NCI-H2227 (cell line): ENCODE measurements around the gene MELK.
A peak's percentile ranks its signal among the peaks of the same experiment; 100 is the strongest.

Experiments used
- DNase-seq: peaks from one replicate; lab custom pipeline; 2025; ENCODE audit not compliant: unreplicated experiment; lab: John Stamatoyannopoulos, UW

Gene MELK

DNA sequence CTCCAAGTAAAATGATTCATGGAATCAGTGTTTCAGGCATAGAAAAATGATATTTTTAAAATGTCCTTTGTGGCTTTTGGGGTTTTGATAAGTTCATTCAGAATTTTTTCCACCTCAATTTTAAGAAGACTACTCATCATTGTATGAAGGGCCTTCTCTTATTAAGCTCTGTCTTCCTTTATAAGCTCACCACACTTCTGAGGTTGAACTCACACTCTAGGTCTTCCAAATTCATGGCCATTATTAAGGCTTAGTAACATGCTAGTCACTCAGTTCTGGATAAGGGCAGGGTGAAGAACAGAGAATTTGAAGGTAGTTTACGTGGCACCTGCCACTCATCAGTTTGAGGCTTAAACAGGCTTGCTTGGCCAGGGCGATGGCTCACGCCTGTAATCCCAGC lies 4.2 kb downstream of the MELK start:
- no peak for DNase-seq

- DNase-seq = no peak
These were observed 12.1 kb downstream of the MELK start for GRCh38 chr9:36584620-36585460.

DNA sequence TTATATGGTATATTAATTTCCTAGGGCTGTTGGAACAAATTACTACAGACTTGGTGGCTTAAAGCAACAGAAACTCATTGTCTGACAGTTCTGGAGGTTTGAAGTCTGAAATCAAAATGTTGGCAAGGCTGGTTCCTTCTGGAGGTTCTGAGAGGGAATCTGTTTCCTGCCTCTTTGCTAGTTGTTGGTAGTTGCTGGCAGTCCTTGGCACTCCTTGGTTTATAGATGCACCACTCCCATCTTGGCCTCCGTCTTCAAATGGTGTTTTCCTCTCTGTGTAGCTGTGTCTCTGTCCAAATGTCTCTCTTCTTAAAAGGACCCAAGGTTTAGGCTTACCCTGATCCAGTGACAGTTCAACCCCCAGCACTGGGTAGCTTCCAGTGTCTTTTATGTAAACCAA lies 17.5 kb downstream of the MELK start:
- no peak for DNase-seq

DNA sequence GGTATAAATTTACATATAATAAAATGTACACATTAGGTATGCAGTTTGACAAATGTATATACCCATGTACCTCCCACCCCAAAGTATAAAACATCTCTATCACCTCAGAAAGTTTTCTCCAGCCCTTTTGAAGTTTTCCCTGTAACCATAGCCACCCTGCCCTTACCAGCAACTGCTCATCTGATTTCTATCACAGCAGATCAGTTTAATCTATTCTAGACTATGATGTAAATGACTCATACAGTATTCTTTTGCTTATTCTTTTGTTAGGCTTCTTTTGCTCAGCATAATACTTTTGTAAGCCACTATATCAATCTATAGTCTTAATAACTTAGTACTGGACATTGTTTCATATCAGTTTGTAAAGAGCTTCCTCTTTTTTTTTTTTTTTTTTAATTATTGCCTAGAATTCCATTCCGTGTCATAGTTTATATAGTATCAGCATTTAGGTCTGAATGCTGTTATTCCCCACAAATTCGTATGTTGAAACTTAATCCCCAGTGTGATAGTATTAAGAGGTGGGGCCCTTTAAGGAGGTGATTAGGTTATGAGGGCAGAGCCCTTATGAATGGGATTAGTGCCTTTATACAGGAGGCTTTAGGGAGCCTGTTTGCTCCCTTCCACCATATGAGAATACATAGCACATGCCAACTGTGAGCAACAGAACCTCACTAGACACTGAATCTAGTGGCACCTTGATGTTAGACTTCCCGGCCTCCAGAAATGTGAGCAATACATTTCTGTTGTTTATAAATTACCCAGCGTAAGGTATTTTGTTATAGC lies 20.3 kb downstream of the MELK start:
- DNase-seq = no peak

DNA sequence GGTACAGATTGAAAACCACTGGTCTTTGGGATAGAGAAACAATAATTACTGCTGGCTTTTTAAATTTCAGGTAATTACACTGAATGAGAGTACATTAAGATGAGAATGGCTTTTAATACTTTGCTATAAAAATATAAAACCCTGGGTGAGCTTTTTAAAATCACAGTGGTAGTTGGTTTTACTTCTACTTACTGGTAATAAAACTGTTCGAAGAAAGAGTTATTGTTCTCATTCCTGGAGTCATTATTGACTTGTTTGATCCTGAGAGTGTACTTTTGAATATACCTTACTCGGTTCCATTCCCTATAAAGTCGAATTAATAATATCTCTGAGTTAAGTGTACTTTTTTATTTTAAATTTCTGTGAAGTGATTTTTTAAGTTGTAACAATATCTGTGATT lies 21.5 kb downstream of the MELK start:
- DNase-seq = no peak

DNA sequence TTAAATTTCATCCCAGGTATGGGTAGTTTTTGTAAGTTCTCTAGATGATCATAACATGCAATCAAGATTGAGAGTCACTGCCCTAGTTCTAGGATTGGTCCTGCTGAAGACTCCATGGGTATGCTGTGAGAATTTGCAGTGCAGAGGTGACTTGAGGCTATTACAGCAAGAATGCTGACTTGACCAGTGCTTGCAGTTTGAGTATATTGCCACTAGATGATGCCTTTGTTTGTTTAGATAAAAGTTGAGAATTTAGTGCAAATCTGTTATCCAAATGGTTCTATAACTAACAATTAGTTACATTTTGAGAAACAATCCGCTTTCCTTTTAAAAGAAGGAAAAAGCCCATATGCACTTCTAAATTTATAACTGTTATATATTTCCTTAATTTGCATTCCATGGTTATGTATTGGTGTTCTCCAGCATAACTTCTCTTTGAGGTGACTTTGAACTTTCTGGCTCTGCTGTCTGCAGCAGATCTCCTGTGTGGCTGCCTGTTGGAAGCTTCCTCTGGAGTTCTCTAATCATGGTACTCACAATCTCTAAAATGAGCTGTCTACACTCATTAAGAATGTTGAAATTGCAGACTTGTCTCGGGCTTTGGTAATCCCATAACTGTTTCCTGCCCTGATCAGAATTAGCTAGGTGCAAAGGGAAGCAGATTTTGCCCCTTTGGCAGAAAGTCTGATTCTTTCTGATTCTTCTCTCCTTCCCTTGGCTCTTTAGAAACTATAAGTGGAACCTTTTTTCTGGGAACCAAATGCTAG lies 24.9 kb downstream of the MELK start:
- peak; percentile 16 for DNase-seq

DNA sequence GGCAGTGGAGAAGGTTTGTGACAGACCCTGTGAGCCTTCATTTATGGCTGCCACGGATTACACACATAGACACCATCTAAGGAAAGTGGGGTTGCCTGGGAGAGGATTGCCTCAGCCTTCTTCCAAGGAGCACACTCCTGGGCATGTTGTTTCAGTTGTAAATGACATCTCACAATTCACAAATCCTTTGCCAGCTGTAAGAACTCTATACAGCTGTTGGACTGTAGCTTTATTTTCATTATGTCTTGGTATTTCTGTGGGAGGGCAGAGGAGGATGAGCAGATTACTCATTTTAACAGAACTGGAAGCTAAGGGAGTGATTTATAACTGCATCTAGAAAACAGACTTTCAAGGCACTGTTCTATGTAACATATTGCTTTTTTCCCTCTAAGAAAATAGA lies 25.6 kb downstream of the MELK start:
- DNase-seq = no peak

- DNase-seq = no peak
These were observed 30.3 kb downstream of the MELK start for GRCh38 chr9:36603006-36603405.

- no peak for DNase-seq
These were observed 36.6 kb downstream of the MELK start for GRCh38 chr9:36609306-36609705.

DNA sequence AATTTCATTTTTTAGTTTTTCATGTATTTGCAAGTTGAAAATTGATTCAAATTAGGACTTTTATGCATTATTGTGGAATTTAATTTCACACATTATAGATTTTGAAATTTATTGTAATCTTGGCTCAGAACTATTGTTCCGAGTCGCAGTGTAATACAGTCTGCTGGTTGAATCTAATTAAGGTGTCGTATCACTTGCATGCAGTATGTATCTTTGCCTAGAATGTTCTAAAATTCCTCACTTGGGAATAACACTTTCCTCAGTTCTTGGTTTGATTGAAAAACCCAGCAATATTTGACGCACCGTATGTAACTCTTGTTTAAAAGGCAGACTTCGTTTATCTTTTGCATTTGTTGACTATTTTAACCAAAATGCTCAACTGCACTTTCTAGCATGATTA lies 49.4 kb downstream of the MELK start:
- no peak for DNase-seq

- no peak for DNase-seq
These were observed 50.6 kb downstream of the MELK start for GRCh38 chr9:36623280-36623679.

DNA sequence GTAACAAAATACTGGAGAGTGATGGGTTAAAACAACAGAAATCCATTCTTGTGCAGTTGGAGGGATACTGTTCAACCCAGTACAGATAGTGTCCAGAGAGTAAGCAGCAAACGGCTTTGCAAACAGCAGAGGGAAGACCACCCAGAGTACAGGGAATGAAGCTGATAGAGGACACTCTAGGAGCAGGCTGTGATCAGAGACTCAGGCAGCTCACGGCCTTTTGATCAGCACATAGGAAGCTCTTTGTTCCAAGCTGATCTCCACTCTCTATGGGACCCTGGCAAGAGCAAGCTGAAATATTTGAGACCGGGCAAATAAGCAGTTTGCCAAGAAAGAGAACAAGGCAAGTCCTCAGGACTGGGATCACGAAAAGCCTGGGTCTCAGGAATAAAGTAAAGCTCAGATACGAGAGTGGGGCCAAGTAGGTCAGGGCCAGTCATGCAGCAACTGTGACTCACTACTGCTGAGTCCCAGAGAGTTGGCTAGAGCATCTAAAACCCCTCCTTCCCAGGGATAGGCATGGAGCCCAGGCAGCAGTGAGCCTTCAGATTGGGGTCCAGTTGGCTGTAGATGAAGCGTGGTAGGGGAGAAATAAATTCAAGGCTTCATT lies 52.4 kb downstream of the MELK start:
- no peak for DNase-seq

- DNase-seq = peak; percentile 12
These were observed 60.2 kb downstream of the MELK start for GRCh38 chr9:36632892-36633291.

GRCh38 chr9:36637491-36638270 lies 65.0 kb downstream of the MELK start:
- DNase-seq = no peak

DNA sequence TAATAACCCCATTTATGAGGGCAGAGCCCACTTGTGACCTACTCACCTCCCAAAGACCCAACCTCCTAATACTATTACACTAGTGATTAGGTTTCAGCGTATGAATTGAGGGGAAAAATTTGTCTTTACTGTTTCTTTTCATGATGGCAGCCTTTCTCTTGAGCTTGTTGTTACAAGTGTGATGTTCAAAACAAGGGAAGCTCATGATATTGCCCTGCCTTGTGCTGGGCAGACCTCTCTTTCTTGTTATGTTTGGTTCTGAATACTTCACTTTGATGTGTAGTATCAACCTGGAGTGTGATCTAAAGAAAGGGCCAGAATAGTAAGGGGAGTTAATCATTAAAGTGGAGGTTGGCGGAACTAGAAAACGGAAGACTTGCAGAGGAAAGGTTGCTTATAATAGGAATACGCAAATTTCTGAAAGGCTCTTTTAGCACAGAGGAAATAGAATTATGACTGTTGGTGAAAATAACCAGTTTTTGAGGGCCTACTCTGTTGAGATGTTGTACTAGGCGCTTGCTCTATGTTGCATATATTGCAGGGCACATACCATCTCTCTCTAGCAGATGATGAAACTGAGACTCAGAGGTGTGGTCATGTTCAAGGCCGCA lies 68.2 kb downstream of the MELK start:
- no peak for DNase-seq

- DNase-seq = no peak
These were observed 70.1 kb downstream of the MELK start for GRCh38 chr9:36642817-36643216.

DNA sequence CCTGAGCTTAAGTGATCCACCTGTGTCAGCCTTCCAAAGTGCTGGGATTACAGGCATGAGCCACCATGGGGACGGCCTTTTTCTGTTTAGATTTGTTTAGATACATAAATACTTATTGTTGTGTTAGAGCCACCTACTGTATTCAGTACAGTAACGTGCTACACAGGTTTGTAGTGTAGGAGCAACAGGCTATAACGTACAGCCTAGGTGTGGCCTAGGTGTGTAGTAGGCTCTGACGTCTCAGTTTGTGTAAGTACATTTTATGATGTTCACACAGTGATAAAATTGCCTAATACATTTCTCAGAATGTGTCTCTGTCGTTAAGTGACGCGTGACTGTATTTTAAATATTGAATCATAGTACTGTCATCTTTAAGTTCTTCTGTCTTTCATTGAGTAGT lies 84.1 kb downstream of the MELK start:
- no peak for DNase-seq

GRCh38 chr9:36659500-36659899 lies 86.8 kb downstream of the MELK start:
- no peak for DNase-seq

DNA sequence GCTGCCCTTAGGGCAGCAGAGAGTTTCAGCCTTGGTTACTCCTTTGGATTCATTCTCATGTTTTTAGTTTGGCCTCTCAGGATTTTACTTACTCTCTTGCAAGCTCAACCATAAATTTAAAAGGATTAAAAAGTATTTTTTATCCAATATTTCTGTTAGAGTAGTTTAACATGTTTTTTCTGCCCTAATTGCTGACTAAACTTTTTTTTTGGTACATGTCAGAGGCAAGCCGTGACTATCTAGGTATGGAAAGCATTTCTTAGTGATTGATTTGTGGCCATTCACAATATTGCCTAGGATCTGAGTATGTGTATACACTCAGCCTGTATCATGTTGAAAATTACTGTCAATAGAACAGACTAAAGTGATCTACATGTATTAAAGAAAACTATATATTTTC lies 92.1 kb downstream of the MELK start:
- no peak for DNase-seq

DNA sequence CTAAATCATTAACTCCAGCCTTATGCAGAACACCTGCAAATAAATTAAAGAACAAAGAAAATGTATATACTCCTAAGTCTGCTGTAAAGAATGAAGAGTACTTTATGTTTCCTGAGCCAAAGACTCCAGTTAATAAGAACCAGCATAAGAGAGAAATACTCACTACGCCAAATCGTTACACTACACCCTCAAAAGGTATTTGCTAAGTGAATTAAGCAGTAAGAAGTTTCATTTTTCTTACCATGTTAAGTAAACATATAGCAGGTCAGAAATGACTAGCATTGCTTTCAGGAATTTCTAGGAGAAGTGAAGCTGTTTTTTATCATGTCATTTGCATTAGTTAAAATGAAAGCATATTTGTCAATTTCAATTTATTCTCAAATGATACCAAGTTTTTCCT lies 92.7 kb downstream of the MELK start:
- DNase-seq = no peak
